ENCODE data around the gene HDAC8.

- no peak for TF ChIP-seq CTCF (IDR thresholded peaks at IDR 0.05 in 4 of 5, conservative IDR thresholded peaks at IDR 0.05 in 1 of 5)
- TF ChIP-seq POLR2A (IDR thresholded peaks at IDR 0.05), result no peak
Observed at GRCh38 chrX:72373136-72373535, 199.5 kb downstream of the HDAC8 start.

All from gastrocnemius medialis (tissue), 4 donors.